ENCODE results near the gene C1orf159. TPM values are rescaled to one million over a fixed set of nuclear protein-coding genes. Genes with fewer than 3 reads are reported as not detected.

C1orf159 gene
- total RNA-seq, 2 donors from 2014 or later: 23.1 to 29.5 TPM

DNA sequence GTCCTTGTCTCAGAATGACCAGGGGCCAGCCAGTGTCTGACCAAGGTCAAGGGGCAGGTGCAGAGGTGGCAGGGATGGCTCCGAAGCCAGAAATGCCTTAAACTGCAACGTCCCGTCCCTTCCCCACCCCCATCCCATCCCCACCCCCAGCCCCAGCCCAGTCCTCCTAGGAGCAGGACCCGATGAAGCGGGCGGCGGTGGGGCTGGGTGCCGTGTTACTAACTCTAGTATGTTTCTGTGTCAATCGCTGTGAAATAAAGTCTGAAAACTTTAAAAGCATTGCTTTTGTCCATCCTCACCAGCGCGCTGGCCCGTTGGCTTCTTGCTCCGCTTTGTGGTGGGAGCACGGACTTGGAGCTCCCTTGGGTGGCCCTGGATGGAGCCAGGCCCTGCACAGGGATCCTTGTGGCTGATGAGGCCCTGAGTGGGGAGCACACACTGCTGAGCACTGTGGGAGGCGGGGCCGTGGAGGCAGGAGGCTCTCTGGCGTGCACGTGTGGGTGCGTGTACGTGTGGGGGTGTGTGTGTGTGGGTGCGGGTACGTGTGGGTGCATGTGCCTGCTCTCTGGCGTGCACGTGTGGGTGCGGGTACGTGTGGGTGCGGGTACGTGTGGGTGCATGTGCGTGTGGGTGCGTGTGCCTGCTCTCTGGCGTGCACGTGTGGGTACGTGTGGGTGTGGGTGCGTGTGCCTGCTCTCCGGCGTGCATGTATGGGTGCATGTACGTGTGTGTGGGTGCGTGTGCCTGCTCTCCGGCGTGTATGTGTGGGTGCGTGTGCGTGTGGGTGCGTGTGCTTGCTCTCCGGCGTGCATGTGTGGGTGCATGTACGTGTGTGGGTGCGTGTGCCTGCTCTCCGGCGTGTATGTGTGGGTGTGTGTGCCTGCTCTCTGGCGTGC, 59.8 kb downstream of the C1orf159 start:
- peaks cover 27% of the 10 kb centered on the region for H3K36me3 ChIP-seq (ENCODE audit: control insufficient read depth, insufficient read depth, low read length)
- no peaks in the 10 kb centered on the region for H3K9me3 ChIP-seq (ENCODE audit: control insufficient read depth, low read length)
- no peak overlapping the region for H3K4me3 ChIP-seq (ENCODE audit: low read length)
- Mint-ChIP-seq H3K9me3 (no peaks in the 10 kb centered on the region), H3K4me1 (no peaks in the 10 kb centered on the region), H3K27me3 (ENCODE audit: insufficient read depth) (peaks cover 41% of the 10 kb centered on the region), H3K36me3 (ENCODE audit: low read depth) (peaks cover 26% of the 10 kb centered on the region), H3K27ac (no peak overlapping the region), H3K4me3 (no peak overlapping the region)
- H3K9ac ChIP-seq (ENCODE audit: extremely low read depth, low read length, poor library complexity, severe bottlenecking): no peak overlapping the region
- no peak overlapping the region for H3K27ac ChIP-seq (ENCODE audit: low read depth, low read length)
- TF ChIP-seq, protein P1, sequence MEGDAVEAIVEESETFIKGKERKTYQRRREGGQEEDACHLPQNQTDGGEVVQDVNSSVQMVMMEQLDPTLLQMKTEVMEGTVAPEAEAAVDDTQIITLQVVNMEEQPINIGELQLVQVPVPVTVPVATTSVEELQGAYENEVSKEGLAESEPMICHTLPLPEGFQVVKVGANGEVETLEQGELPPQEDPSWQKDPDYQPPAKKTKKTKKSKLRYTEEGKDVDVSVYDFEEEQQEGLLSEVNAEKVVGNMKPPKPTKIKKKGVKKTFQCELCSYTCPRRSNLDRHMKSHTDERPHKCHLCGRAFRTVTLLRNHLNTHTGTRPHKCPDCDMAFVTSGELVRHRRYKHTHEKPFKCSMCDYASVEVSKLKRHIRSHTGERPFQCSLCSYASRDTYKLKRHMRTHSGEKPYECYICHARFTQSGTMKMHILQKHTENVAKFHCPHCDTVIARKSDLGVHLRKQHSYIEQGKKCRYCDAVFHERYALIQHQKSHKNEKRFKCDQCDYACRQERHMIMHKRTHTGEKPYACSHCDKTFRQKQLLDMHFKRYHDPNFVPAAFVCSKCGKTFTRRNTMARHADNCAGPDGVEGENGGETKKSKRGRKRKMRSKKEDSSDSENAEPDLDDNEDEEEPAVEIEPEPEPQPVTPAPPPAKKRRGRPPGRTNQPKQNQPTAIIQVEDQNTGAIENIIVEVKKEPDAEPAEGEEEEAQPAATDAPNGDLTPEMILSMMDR (conservative IDR thresholded peaks at IDR 0.05): no peak
- 94 to 95% methylated on average over 26 to 50 of the region's 50 CpGs for WGBS, 2 experiments (ENCODE audit: insufficient coverage in 1 of 2, insufficient read length in 1 of 2)
- peaks cover 33% of the 10 kb centered on the region for H3K27me3 ChIP-seq (ENCODE audit: control insufficient read depth, insufficient read depth, low read length, poor library complexity, severe bottlenecking)
- H3K4me1 ChIP-seq (ENCODE audit: control insufficient read depth, insufficient read depth, low read length): no peaks in the 10 kb centered on the region
- no peak for DNase-seq

DNA sequence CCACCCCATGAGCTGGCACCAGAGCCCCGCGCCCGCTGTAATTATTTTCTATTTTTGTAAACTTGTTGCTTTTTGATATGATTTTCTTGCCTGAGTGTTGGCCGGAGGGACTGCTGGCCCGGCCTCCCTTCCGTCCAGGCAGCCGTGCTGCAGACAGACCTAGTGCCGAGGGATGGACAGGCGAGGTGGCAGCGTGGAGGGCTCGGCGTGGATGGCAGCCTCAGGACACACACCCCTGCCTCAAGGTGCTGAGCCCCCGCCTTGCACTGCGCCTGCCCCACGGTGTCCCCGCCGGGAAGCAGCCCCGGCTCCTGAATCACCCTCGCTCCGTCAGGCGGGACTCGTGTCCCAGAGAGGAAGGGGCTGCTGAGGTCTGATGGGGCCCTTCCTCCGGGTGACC, 60.9 kb downstream of the C1orf159 start:
- no peak overlapping the region for H3K27ac Mint-ChIP-seq
- H3K9me3 Mint-ChIP-seq: no peaks in the 10 kb centered on the region
- no peak overlapping the region for H3K4me3 ChIP-seq (ENCODE audit: low read length)

DNA sequence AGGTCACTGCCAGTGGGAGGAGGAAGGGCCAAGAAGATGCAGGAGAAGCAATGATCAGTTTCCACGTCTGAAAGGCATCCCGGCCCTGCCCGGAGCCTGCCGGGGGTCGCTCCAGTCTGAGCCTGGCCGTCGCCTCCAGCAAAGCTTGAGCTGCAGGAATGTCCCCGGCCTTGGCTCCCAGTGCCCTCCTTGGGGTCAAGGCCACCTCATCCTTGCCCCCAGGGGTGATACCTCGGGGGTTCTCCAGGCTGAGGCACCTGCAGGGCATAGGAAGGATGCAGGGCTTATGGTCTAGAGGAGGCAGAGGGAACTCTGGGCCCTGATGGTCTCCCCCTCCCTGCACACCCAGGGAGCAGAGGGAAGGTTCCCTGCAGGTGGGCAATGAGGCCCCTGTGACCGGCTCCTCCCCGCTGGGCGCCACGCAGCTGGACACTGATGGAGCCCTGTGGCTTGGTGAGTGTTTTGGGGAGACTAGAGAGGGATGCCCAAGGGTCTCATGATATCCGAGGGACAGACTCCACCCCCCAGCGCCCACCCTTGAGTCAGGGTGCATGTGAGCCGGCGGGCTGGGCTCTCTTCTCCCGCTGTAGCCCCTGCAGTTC, 61.7 kb downstream of the C1orf159 start:
- WGBS, 2 experiments (ENCODE audit: insufficient coverage in 1 of 2, insufficient read length in 1 of 2): 93 to 95% methylated on average over 10 to 18 of the region's 18 CpGs
- no peaks in the 10 kb centered on the region for H3K4me1 ChIP-seq (ENCODE audit: control insufficient read depth, insufficient read depth, low read length)
- TF ChIP-seq, protein P1 (conservative IDR thresholded peaks at IDR 0.05): no peak
- no peaks in the 10 kb centered on the region for H3K9me3 ChIP-seq (ENCODE audit: control insufficient read depth, low read length)
- H3K4me3 ChIP-seq (ENCODE audit: low read length): no peak overlapping the region
- no peak overlapping the region for H3K27ac ChIP-seq (ENCODE audit: low read depth, low read length)
- peaks cover 29% of the 10 kb centered on the region for H3K27me3 Mint-ChIP-seq (ENCODE audit: insufficient read depth)
- H3K9ac ChIP-seq (ENCODE audit: extremely low read depth, low read length, poor library complexity, severe bottlenecking): no peak overlapping the region
- H3K9me3 Mint-ChIP-seq: no peaks in the 10 kb centered on the region
- DNase-seq: no peak
- H3K36me3 ChIP-seq (ENCODE audit: control insufficient read depth, insufficient read depth, low read length): peaks cover 27% of the 10 kb centered on the region
- H3K36me3 Mint-ChIP-seq (ENCODE audit: low read depth): peaks cover 33% of the 10 kb centered on the region
- H3K4me3 Mint-ChIP-seq: no peak overlapping the region
- H3K4me1 Mint-ChIP-seq: no peaks in the 10 kb centered on the region
- H3K27me3 ChIP-seq (ENCODE audit: control insufficient read depth, insufficient read depth, low read length, poor library complexity, severe bottlenecking): peaks cover 16% of the 10 kb centered on the region
- no peak overlapping the region for H3K27ac Mint-ChIP-seq

More for the DNA sequence above, 60.9 kb downstream of the C1orf159 start:
- H3K9me3 ChIP-seq (ENCODE audit: control insufficient read depth, low read length): no peaks in the 10 kb centered on the region
- DNase-seq: no peak
- H3K4me1 ChIP-seq (ENCODE audit: control insufficient read depth, insufficient read depth, low read length): no peaks in the 10 kb centered on the region
- Mint-ChIP-seq H3K4me1 (no peaks in the 10 kb centered on the region), H3K27me3 (ENCODE audit: insufficient read depth) (peaks cover 31% of the 10 kb centered on the region), H3K36me3 (ENCODE audit: low read depth) (peaks cover 32% of the 10 kb centered on the region), H3K4me3 (no peak overlapping the region)
- whole genome bisulfite sequencing, 2 experiments (ENCODE audit: insufficient coverage in 1 of 2, insufficient read length in 1 of 2): 87 to 89% methylated on average over 18 to 23 of the region's 23 CpGs
- no peak overlapping the region for H3K27ac ChIP-seq (ENCODE audit: low read depth, low read length)
- no peak overlapping the region for H3K9ac ChIP-seq (ENCODE audit: extremely low read depth, low read length, poor library complexity, severe bottlenecking)
- H3K27me3 ChIP-seq (ENCODE audit: control insufficient read depth, insufficient read depth, low read length, poor library complexity, severe bottlenecking): peaks cover 21% of the 10 kb centered on the region
- peaks cover 27% of the 10 kb centered on the region for H3K36me3 ChIP-seq (ENCODE audit: control insufficient read depth, insufficient read depth, low read length)
- TF ChIP-seq, protein P1 (conservative IDR thresholded peaks at IDR 0.05): no peak
